HG03060 (cell line): ENCODE data around the gene FAM149A.

ENCODE experiments used
- ATAC-seq: cut with Tn5 transposase; IDR thresholded peaks from one replicate; pipeline ENCODE4 v1.9.1; 2021; ENCODE audit warnings: low read depth, moderate number of reproducible peaks; ENCODE audit not compliant: unreplicated experiment

FAM149A gene

DNA sequence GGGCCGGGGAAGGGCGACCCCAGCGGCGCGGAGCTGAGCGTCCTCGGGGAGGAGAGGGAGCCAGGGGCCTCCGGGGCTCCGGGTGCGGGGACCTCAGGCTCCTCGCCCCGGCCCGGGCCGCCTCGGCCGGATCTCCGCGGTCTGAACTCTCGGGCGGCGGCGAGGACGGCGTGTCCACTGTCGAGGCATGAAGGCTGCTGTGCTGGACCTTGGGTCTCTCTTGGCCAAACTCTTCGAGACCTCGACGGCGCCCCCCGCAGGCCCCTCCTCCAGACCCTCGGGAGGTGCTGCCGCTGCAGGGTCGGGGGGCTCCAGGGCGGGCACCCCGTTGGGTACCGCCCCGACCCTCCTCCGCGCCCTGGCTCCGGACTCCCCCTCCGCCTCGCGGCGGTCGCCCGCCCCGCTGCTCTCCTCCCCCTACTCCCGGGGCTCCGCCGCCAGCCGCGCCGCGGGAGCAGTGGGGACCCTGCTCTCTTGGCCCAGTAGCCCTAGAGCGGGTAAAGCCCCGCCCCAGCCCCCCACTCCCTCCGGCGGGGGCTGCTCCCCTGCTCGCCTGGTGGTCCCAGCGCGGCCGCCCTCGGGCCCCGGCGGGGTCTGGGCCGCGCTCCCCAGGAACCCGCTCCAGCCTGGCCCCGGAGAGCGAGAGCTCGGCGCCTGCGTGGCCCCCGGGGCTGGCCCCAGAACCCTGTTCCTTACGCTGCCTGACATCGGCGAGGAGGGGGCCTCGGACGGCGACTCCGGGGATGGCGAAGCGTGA is 564 bp downstream of the FAM149A start:
- no peak for ATAC-seq

- ATAC-seq, result no peak
Measured at GRCh38 chr4:186105647-186106321, 1.3 kb downstream of the FAM149A start.

DNA sequence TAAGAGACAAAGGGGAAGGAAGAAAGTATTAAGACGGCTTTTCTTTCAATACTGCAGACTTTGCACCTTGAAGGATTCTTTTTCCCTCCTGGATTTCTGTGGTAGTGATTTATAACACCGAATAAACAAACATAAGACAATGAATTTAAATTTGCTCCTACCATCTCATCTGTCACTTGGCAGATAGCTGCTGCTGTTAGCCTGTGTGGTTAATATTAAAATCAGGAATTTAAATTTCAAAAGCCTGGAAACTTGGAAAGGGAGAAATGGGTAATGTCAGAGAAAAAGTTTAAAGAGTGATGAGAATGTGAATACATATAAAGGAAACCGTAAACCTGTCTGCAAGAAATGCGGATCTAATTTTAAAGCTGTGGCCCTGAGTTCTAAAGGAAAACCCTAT is 3.4 kb downstream of the FAM149A start:
- no peak for ATAC-seq

DNA sequence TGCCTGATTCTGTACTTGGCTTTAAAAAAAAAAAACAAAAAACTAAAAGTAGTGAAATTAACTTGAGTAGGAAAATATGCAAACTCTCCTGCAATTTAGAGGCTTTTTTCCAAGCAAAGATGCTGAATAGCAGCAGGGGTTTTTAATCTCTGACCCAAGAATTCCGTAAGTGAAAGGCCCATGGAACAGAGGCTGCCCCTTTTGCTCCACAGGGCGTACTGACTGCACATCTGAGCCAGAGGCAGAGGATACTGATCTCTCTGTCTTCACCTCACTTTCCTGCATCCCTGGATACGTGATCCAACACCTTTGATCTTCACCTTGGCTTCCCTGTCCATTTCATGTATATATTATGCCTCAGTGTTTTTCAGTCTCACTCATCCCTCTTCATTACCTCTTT is 3.9 kb downstream of the FAM149A start:
- no peak for ATAC-seq

GRCh38 chr4:186109245-186109644 is 4.7 kb downstream of the FAM149A start:
- ATAC-seq, result no peak

GRCh38 chr4:186116697-186117096 is 12.2 kb downstream of the FAM149A start:
- ATAC-seq, result no peak

- no peak for ATAC-seq
Measured at GRCh38 chr4:186118582-186118981, 14.1 kb downstream of the FAM149A start.

DNA sequence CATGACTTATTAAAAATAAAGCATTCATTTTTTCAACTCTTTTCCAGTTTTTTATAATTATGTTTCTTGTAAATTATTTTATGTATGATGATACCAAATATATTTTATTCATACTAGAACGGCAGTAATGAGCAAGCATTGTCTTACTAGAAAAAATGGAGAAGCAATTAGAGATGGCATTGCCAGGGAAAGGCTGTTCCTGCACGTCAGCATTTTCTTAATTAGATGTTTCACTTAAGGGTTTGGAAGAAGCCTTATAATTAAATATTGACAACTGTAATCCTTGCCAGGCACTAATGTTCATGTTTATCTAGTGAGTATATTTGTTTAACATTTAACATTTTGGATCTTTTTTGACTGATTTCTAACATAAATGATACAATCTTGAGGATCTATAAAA is 16.6 kb downstream of the FAM149A start:
- no peak for ATAC-seq

DNA sequence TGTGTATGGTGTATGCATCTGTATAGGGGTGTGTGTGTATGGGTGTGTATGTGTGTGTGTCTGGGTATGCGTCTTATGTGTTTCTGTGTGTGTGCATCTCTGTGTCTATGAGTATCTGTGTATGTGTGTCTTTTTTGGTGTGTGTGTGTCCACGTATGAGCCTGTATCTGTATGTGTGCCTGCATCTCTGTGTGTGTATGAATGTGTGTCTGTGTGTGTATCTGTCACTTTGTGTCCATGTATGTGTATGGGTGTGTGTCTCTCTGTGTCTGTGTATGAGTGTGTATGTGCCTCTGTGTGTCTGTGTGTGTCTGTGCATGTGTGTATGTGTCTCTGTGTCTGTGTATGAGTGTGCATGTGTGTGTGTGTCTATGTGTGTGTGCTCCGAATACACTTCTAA is 24.3 kb downstream of the FAM149A start:
- no peak for ATAC-seq

- ATAC-seq, result no peak
Measured at GRCh38 chr4:186131935-186132334, 27.4 kb downstream of the FAM149A start.

DNA sequence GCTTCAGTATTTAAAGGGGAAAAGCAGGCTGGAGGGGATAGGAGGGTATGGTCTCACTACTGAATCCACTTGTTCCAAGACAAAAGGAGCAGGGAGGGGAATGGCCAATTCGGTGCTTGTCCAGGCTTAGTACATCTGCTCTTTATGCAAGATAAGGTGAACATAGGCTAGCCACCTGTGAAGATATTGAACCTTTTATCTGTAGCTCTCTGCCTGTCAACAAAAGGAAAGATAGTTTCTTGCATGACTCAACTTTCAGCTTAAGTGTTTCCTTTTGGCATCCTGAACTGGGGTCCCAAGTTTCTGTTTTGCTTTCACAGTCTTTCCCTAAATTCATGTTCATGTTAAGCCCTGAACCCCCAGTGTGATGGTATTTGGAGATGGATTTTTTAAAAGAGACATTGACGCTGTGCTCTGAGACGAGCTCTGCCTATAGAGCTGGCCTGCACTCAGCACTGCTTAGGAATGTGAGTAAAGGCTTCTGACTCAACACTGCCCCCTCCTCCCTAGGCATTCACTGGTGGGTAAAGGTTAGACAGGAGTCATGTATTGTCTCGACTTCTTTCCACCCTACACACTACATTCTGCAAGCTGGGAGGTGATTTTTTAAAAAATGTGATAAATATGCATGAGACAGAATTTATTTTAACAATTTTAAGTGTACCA is 28.2 kb downstream of the FAM149A start:
- no peak for ATAC-seq

DNA sequence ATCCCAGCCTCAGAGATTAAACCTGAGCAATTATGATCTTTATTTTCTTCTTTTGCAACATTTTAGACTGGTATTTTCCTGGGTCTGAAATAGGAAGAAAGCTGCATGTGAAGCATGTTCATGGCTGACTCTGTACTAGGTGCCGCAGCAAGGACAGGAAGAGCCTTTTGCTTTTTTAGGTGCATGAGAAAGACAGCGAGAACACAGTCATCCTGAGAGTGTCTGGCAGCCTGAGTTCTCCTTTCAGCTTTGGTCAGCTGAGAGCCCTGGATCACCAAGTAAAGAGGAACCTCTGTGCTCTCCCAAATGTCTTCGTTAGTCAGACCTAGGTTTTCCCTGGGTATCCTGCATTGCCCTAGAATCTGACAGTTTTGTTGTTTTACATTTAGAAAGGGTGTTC is 29.8 kb downstream of the FAM149A start:
- ATAC-seq, result peak; percentile 98

DNA sequence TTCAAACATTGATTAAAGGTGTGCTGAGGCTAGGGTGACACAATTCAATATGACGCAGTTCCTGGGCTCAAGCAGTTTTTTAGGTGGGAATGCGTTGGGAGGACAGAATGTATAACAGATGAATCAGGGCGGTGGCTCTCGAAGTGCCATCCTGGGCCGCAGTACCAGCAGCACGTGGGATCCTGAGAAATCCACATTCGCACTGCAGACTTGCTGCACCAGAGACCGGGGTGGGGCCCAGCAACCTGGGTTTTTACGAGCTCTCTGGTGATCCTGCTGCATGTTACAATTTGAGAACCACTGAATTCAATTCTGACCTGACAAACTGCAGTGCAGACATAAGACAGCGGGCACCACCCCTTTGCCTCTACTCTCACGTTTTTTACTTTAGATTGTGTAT is 30.4 kb downstream of the FAM149A start:
- no peak for ATAC-seq

DNA sequence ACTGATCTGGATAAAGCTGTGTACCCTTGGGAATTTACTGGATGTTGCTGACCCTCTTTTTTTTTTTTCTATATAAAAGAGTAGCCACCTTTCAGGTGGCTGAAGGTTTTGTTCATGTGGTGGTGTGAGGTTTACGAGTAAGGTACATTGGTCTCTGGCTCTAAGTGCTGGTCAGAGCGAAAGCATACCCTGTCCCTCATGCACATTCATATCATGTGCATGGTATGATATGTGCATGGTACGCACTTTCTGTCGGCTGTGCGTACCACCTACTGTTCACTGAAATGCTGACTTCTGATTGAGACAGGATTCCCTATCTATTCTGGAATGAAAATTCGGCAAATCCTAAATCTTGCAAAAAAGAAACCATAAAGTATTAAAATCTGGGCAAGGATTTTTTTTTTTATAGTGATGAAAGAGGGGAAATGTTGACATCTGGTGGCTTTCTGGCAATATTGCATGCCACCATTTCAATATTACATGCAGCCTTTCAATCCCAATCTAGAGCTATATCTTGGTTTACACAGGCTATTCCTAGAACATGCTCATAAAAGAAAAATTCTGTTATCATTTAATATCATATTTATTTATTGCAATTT is 32.8 kb downstream of the FAM149A start:
- ATAC-seq, result peak; percentile 24

- ATAC-seq, result no peak
Measured at GRCh38 chr4:186144198-186144945, 39.9 kb downstream of the FAM149A start.

DNA sequence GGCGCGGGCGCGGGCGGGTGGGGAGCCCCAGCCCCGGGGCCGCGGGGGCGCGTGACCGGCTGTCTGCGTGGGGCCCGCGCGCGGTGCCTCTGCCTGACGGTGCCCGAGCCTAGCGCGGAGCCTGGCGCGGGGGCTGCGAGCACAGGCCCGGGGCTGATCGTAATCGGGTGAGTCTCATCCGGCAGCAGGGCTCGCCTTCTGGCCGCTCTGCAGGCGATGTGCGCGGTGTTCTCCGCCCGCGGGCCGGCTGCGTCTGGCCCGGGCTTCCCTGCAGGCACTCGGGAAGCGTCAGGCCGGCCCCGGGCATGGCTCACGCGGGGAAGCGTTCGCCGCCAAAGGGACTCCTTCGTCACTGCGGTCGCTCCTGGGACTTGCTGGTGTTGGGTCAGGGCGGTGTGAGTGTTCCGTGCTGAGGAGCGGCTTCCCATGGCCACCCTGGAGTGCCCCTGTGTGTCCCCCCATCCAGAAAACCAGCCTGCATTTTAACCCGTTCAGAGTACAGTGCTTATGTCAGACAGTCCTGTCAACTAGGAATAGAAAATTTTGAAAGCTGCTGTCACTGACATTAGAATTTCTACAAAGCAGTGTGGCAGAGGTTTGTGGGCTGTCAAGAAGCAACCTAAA is 40.6 kb downstream of the FAM149A start:
- no peak for ATAC-seq

DNA sequence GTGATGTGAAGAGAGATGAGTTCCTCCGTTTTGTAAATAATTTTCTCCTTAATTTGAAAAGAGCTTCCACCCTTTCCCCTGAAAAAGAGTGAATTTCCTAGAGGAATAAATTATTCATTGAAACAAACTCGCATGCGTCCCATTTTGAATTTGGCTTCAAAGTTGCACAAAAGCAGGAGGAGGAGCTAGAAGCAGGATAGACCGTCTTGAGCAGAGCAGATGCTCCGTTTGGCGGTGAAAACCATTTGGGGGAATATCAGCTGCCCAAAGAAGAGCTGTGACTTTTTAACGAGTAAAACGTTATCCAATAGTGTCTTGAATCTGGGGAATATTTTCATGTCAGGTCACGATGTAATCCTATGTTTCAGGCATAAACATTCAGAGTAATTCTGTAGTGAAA is 42.0 kb downstream of the FAM149A start:
- no peak for ATAC-seq

DNA sequence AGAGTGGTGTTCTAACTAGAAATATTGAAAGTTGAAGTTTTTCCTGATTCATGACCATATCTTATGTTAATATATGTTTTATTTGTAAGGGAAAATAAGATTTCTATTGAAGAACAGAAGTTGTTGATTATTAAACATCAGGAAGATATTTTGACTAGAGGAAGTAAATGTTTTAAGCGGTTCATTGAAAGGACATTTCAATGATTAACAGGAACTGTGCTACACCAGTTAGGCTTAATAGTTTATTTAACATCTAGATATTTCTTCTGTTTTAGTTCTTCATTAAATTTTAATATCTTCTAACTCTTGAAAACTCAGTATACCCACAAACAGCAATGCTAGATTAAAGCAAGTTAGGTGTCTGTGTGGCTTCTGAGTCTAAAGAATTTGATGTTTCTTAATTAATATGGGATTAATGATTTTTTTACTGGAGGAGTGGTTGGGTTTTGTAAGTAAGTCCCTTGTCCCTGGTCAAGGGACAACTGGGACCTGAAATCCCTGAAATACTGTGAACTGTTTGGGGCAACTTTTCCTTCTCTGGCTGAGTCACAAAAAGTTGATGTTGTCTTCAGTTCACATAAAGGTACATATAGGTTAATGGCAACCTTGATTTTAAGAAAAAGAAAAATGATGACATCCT is 44.0 kb downstream of the FAM149A start:
- no peak for ATAC-seq

- ATAC-seq, result no peak
Measured at GRCh38 chr4:186149872-186150271, 45.4 kb downstream of the FAM149A start.

- no peak for ATAC-seq
Measured at GRCh38 chr4:186150926-186151325, 46.4 kb downstream of the FAM149A start.
